IPS-20b (cell line): ENCODE data around the gene NT5C2.

Experiments used
- H3K27ac ChIP-seq: one replicate; pipeline ENCODE4 v1.5.1; 2013; ENCODE audit warnings: low read length
- H3K27me3 ChIP-seq: 2 replicates; pipeline ENCODE4 v1.6.1; 2013; ENCODE audit warnings: mild to moderate bottlenecking, low read length, inconsistent platforms; ENCODE audit not compliant: insufficient read depth
- H3K36me3 ChIP-seq: 2 replicates; pipeline ENCODE4 v1.6.1; 2013; ENCODE audit warnings: low read depth, mild to moderate bottlenecking, inconsistent platforms, low read length, moderate library complexity; ENCODE audit not compliant: insufficient read depth
- H3K4me1 ChIP-seq: 2 replicates; pipeline ENCODE4 v1.6.1; 2013; ENCODE audit warnings: mild to moderate bottlenecking, control low read depth, inconsistent platforms, low read length, moderate library complexity; ENCODE audit not compliant: insufficient read depth
- H3K4me3 ChIP-seq: 2 replicates; pipeline ENCODE4 v1.5.1; 2013; ENCODE audit warnings: mild to moderate bottlenecking, low read length, inconsistent platforms
- H3K9ac ChIP-seq: 2 replicates; pipeline ENCODE4 v1.6.1; 2013; ENCODE audit warnings: low read depth, mild to moderate bottlenecking, inconsistent platforms, low read length, moderate library complexity
- H3K9me3 ChIP-seq: 2 replicates; pipeline ENCODE4 v1.6.1; 2013; ENCODE audit warnings: mild to moderate bottlenecking, low read depth, low read length, inconsistent platforms; ENCODE audit not compliant: insufficient read depth

Gene NT5C2

GRCh38 chr10:103114876-103115275 lies 78.2 kb downstream of the NT5C2 start:
- H3K4me3 ChIP-seq: no peak overlapping the region
- H3K36me3 ChIP-seq: no peaks in the 10 kb centered on the region
- no peak overlapping the region for H3K27ac ChIP-seq
- no peak overlapping the region for H3K9ac ChIP-seq
- H3K27me3 ChIP-seq: no peaks in the 10 kb centered on the region
- H3K9me3 ChIP-seq: no peaks in the 10 kb centered on the region
- H3K4me1 ChIP-seq: peaks cover 10% of the 10 kb centered on the region

- Histone ChIP-seq H3K27me3 (no peaks in the 10 kb centered on the region), H3K27ac (no peak overlapping the region), H3K9me3 (no peaks in the 10 kb centered on the region), H3K4me3 (no peak overlapping the region), H3K36me3 (no peaks in the 10 kb centered on the region), H3K9ac (no peak overlapping the region), H3K4me1 (peaks cover 10% of the 10 kb centered on the region)
Measured at GRCh38 chr10:103111918-103112877, 80.9 kb downstream of the NT5C2 start.

GRCh38 chr10:103111031-103111917 lies 81.8 kb downstream of the NT5C2 start:
- H3K27me3 ChIP-seq: no peaks in the 10 kb centered on the region
- H3K4me3 ChIP-seq: no peak overlapping the region
- H3K9me3 ChIP-seq: no peaks in the 10 kb centered on the region
- no peaks in the 10 kb centered on the region for H3K36me3 ChIP-seq
- no peak overlapping the region for H3K9ac ChIP-seq
- no peak overlapping the region for H3K27ac ChIP-seq
- H3K4me1 ChIP-seq: peaks cover 10% of the 10 kb centered on the region

- H3K4me3 ChIP-seq: no peak overlapping the region
- H3K9me3 ChIP-seq: no peaks in the 10 kb centered on the region
- peaks cover 10% of the 10 kb centered on the region for H3K4me1 ChIP-seq
- H3K27me3 ChIP-seq: no peaks in the 10 kb centered on the region
- H3K9ac ChIP-seq: no peak overlapping the region
- no peak overlapping the region for H3K27ac ChIP-seq
- H3K36me3 ChIP-seq: peaks cover 4% of the 10 kb centered on the region
Measured at GRCh38 chr10:103110407-103110806, 82.7 kb downstream of the NT5C2 start.

- Histone ChIP-seq H3K27ac (no peak overlapping the region), H3K27me3 (no peaks in the 10 kb centered on the region), H3K4me1 (peaks cover 8% of the 10 kb centered on the region), H3K36me3 (peaks cover 9% of the 10 kb centered on the region), H3K9ac (no peak overlapping the region), H3K9me3 (no peaks in the 10 kb centered on the region), H3K4me3 (no peak overlapping the region)
Measured at GRCh38 chr10:103109821-103110220, 83.3 kb downstream of the NT5C2 start.

GRCh38 chr10:103106539-103106938 lies 86.5 kb downstream of the NT5C2 start:
- H3K36me3 ChIP-seq: peaks cover 18% of the 10 kb centered on the region
- no peak overlapping the region for H3K9ac ChIP-seq
- H3K4me1 ChIP-seq: peaks cover 7% of the 10 kb centered on the region
- no peak overlapping the region for H3K4me3 ChIP-seq
- H3K9me3 ChIP-seq: no peaks in the 10 kb centered on the region
- H3K27ac ChIP-seq: no peak overlapping the region
- H3K27me3 ChIP-seq: no peaks in the 10 kb centered on the region

GRCh38 chr10:103105462-103105861 lies 87.6 kb downstream of the NT5C2 start:
- Histone ChIP-seq H3K4me3 (no peak overlapping the region), H3K9me3 (no peaks in the 10 kb centered on the region), H3K4me1 (no peaks in the 10 kb centered on the region), H3K36me3 (peaks cover 26% of the 10 kb centered on the region), H3K27me3 (no peaks in the 10 kb centered on the region), H3K27ac (no peak overlapping the region), H3K9ac (no peak overlapping the region)

GRCh38 chr10:103104721-103105120 lies 88.4 kb downstream of the NT5C2 start:
- Histone ChIP-seq H3K9me3 (no peaks in the 10 kb centered on the region), H3K36me3 (peaks cover 34% of the 10 kb centered on the region), H3K27ac (no peak overlapping the region)

GRCh38 chr10:103103989-103104388 lies 89.1 kb downstream of the NT5C2 start:
- no peak overlapping the region for H3K9ac ChIP-seq
- no peak overlapping the region for H3K27ac ChIP-seq
- no peaks in the 10 kb centered on the region for H3K4me1 ChIP-seq
- H3K27me3 ChIP-seq: no peaks in the 10 kb centered on the region
- H3K4me3 ChIP-seq: no peak overlapping the region
- peaks cover 41% of the 10 kb centered on the region for H3K36me3 ChIP-seq
- H3K9me3 ChIP-seq: no peaks in the 10 kb centered on the region

More at GRCh38 chr10:103104721-103105120, 88.4 kb downstream of the NT5C2 start:
- H3K27me3 ChIP-seq: no peaks in the 10 kb centered on the region
- no peak overlapping the region for H3K9ac ChIP-seq
- no peak overlapping the region for H3K4me3 ChIP-seq
- H3K4me1 ChIP-seq: no peaks in the 10 kb centered on the region

GRCh38 chr10:103102195-103102594 lies 90.9 kb downstream of the NT5C2 start:
- Histone ChIP-seq H3K9me3 (no peaks in the 10 kb centered on the region), H3K27ac (no peak overlapping the region), H3K9ac (no peak overlapping the region), H3K4me3 (no peak overlapping the region), H3K36me3 (peaks cover 59% of the 10 kb centered on the region), H3K27me3 (no peaks in the 10 kb centered on the region), H3K4me1 (no peaks in the 10 kb centered on the region)

GRCh38 chr10:103100620-103101019 lies 92.5 kb downstream of the NT5C2 start:
- Histone ChIP-seq H3K36me3 (peaks cover 66% of the 10 kb centered on the region), H3K9ac (no peak overlapping the region), H3K4me3 (no peak overlapping the region), H3K27me3 (no peaks in the 10 kb centered on the region), H3K9me3 (no peaks in the 10 kb centered on the region), H3K4me1 (no peaks in the 10 kb centered on the region), H3K27ac (no peak overlapping the region)
